Superior temporal gyrus (tissue), 1 donor: Measurements from ENCODE around the gene MRPS10.
"Not testable (repeated sequence)": the region's sequence is repeated elsewhere in the genome, so short reads cannot be mapped to it uniquely, and the experiment has no call there.

Experiments used
- DNase-seq: peaks from one replicate; pipeline ENCODE4 v3.0.0-alpha.2; 2016; ENCODE audit errors: extremely low spot score

MRPS10 gene

DNA sequence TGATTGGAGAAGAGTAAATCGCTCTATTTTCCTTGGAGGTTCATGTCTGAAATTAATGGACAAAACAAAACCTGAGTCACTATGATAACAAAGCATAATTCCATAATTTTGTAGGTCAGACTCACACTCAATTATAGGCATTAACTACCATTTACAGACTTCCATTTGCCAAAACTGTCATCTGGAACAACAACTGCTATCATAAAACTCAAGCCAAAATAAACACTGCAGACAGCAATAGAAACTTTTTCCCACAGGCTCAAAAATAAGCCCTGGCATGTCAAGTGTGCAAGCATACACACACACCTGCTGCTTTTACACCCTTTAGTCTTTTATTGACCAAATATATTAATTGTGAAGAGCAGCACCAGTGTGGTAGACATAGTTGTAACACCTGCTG, 7.1 kb downstream of the MRPS10 start:
- no peak for DNase-seq

DNA sequence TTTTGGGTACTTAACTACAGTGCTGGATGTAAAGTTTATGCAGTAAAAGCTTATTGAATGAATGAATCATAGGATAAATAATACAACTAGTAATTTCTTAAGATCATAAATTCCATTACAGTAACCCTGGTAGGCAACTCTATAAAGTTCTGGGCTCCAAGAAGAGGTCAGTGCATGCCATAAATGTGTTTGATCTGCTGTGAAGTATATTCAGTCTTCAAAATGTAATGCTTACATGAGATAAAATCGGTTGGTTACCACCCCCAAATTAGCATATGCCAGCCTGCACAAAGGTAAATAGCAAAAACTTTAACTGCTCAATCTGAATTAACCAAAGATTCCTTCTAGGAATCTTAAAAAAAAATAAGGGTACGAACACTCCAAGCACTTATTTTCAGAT, 10.1 kb downstream of the MRPS10 start:
- not testable (repeated sequence) for DNase-seq

DNA sequence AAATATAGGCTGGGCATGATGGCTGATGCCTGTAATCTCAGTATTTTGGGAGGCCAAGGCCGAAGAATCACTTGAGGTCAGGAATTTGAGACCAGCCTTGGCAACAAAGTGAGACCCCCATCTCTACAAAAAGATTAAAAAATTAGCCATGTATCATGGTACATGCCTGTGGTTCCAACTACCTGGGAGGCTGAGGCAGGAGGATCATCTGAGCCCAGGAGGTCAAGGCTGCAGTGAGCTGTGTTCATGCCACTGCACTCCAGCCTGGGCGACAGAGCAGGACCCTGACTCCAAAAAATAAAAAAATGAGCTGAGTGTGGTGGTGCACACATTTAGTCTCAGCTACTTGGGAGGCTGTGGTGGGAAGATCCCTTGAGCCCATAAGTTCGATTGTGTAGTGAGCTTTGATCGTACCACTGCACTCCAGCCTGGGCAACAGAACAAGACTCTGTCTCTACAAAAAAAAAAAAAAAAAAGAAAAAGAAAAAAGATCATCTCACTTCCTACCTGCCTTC, 12.8 kb downstream of the MRPS10 start:
- no peak for DNase-seq

DNA sequence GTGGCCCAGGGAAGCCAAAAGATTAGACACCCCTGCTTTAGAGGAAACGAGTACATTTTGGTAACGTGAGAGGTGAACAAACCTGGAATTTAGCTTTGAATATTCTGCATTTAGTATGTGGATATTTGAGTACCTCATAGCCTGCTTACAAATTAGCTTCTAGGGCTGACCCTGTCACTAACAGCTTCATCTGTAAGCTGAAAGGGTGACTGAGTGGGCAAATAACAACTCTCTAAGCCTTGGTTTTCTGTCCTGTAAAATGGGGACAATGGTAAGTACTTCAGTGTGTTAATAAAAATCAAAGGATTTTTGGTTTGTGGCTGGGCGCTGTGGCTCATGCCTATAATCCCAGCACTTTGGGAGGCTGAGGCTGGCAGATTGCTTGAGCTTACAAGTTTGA, 14.5 kb downstream of the MRPS10 start:
- no peak for DNase-seq

DNA sequence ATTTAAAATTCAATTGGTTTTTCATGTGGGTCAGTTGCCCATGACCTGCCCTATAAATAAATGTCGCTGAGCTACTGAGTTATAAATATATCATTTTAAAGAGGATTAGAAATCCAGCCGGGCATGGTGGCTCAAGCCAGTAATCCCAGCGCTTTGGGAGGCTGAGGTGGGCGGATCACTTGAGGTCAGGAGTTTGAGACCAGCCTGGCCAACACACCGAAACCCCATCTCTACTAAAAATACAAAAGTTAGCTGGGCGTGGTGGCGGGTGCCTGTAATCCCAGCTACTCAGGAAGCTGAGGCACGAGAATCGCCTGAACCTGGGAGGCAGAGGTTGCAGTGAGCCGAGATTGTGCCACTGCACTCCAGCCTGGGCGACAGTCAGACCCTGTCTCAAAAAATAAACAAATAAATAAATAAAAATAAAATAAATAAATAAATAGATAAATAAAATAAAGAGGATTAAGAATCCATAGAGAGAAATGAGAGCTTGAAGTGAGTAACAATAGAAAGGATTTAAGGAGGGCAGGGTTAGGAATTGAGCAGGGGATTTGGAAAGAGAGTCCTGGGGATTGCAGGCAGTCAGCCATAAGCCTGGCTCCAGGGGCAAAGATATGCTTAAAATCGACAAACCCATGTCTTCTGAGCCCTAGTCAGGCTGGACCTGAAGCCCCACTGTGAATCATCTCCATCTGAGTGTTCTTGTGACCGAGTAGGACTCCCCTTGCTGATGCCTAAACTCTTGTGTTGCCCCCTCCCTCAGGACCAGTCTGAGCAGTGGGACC, 15.3 kb downstream of the MRPS10 start:
- not testable (repeated sequence) for DNase-seq

DNA sequence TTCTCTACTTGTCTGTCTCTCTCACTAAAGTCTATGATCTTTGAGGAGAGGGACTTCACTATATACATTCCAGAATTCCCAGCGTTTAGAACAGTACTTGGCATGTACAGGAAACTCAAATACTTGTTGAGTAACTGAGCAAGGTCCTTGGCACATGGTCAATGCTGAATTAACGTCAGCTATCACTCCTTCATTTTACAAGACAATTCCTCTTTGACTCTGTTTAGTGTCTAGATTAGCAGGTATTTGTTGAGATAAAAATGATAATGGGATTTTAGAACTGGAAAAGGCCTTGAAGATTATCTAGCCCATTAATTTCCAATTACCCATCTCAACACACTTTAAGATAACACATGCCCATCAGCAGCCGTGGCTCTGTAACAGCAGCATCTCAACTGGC, 16.3 kb downstream of the MRPS10 start:
- DNase-seq = no peak

DNA sequence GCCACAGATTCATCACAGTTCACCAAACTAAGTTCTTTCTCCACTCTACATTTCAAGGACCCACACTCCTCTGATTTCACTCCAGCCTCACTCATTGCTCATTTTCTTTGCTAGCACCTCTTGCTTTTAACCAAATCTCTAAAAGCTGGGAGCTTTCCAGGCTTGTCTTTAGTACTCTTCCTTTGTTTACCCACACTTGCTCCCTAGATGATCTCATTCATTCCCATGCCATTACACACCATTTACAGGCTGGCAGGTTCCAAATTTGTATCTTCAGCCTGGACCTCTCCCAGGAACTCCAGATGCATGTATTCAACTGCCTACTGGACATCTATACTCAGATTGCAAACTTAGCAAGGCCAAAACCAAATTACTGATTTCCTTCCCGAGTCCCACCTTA, 17.6 kb downstream of the MRPS10 start:
- peak; percentile 65 for DNase-seq

DNA sequence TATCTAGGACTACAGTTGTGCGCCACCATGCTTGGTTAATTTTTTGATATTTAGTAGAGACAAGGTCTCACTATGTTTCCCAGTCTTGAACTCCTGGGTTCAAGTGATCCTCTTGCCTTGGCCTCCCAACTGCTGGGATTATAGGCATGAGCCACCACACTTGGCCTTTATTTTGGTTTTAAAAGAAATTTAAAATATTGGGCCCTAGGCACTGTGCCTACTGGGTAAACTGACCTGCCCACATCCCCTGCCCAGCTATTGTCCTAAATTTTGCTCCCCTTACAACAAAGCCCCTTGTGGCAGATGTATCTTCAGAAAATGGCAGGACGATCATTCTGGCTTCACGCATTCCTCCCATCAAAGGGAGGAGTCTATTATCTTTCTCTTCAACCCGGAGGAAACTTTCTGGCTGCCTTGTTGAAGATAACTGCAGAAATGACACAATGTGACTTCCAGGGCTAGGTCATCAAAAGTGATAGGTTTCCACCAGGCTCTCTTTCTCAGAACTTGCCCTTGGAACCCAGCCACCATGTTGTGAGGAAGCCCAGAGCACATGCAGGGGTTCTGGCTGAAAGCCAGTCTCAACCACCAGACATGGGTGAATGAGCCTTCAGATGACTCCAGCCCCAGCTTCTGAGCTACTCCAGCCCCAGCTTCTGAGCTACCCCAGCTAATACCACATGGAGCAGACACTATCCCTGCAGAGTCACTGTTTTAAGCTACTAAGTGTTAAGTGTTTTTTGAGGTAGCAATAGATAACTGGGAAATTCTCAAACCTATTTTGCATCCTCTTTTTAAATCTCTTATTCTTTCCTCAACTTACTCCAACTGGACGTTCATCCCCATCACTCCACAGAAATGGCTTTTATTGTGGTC, 18.3 kb downstream of the MRPS10 start:
- DNase-seq = no peak

DNA sequence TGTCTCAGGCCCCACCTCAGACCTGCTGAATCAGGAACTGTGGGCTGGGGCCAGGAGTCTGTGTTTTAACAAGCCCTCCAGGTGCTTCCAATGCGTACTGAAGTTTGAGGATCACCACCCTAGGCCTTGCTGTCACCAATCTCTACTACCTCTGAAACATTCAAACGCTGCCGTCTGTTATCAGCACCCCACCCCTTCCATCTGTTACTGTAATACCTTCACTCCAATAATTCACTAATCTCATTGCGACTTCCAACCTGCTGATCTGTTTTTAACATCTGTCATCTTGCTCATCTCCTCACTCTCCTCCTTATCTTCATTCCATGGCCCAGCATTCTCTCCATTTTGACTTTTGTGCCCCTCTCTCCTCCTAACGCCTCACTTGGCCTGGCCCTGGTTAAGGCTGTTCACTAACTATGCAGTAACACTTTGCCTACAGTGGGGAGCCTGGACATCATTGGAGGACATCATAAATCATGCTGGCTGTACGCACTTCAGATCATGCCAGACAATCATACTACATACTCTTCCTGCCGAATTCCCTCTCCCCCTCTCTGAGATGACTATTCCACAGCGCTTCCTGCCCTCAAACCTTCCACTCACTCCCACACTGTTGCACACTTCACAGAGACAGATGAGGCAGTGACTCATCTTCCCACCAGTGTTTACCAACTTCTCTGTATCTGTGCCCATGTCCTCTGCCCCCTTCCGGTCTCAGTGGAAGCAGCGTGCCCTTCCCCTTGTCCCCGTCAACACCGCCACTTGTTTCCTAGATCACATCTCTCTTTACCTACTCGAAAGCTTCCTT, 19.9 kb downstream of the MRPS10 start:
- no peak for DNase-seq

DNA sequence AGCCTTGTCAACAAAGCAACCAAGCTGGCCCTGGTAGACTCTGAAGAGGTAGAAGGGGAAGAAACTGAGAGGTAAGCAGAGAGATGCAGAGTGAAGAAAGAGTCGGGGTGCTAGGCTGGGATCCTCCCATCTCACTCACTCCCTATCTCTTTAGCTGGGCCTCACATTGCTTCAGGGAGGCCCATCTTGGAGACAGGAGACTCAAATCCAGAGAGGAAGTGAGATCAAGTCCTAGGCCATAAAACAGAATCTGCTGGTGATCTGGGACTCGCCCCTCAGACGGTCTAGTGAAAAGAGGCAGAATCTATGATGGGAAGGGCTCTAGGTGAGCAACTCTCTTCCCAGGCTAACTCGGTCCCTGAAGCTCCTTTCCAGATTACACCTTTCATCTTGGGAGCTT, 22.2 kb downstream of the MRPS10 start:
- no peak for DNase-seq

DNA sequence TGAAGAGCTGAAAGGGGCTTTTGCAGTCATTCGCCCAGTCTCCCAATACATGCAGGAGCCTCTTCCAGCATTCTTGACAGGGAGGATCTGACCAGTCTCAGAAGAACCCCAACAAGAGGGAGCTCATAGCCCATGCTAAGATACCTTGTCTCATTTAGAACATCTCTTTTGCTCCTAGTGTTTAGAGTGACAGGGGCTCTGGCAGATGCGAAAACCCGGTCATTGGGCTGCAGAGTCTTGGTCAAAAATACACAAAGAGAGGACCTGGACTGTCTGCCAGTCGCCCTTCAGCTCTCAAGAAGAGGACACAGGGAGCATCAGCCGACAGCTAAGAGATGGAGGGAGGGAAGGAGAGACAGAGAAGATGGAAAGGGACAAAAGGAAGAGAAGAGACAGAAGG, 23.6 kb downstream of the MRPS10 start:
- DNase-seq = no peak

DNA sequence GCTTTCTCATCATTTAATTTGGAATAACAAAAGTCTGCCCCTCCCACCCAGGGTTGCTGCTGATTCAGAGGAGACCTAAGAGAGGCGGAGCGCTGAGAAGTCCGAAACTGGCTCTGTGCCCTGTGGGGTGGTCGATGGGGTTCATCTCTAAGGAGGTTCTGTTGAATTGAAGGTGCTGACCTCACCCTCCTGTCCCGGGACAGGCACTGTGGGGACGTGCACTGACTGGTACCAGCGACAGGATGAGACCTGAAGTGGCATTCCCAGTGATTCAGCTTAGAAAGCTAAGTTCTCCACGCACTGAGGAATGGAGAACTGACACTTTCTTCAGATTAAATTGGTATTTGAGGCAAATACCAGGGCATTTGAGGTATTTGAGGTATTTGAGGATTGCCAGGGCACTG, 24.2 kb downstream of the MRPS10 start:
- DNase-seq = no peak

DNA sequence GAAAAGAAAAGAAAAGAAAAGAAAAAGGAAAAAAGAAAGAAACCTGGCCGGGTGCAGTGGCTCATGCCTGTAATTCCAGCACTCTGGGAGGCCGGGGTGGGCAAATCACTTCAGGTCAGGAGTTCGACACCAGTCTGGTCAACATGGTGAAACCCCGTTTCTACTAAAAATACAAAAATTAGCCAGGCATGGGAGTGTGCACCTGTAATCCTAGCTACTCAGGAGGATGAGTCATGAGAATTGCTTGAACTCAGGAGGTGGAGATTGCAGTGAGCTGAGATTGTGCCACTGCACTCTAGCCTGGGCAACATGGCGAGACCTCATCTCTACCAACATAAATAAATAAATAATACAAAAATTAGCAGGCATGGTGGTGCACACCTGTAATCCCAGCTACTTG, 25.3 kb downstream of the MRPS10 start:
- DNase-seq = not testable (repeated sequence)

DNA sequence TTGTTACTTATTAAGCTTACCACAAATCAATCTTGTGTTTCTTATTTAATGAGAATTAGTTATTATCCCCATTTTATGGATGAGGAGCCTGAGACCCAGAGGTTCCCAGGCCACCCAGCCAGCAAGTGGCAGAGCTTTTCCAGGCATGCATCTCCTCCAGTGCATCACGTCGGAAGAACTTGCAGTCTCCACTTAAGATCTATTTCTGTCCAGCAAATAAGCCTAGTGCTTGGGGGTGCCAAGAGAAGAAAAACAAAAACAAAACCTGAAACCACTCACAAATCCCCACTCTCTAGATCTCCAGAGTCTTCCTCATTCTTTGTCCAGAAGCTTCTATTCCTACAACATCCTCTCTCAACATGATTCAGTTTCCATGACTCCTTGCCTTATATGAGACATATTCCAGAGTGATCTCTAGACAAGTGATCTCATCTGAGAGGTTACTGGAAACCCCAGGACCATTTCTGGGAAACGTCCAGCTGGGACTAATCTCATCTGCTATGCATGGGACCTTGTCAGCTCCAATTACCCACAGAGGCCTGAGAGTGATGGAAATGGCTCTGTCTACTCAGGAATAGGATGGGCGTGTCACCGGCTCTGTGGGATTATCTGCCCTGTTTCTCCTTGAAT, 27.0 kb downstream of the MRPS10 start:
- no peak for DNase-seq

DNA sequence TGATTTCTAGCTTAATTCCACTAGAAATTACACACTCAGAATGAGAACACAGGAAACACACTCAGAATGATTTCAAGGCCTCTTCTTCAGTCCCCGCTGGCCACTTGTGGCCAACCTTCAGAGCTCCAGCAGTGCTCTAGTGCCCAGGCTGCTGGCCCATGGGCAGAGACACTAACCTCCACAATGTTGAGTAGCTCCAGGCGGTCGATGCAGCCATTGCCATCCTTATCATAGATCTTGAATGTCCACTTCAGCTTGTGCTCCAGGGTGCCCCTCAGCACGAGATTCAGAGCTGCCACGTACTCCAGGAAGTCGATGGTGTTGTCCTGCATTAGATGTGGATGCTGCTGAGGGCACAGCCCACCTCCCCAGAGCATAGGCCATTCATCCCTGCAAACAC, 29.3 kb downstream of the MRPS10 start:
- DNase-seq = no peak

DNA sequence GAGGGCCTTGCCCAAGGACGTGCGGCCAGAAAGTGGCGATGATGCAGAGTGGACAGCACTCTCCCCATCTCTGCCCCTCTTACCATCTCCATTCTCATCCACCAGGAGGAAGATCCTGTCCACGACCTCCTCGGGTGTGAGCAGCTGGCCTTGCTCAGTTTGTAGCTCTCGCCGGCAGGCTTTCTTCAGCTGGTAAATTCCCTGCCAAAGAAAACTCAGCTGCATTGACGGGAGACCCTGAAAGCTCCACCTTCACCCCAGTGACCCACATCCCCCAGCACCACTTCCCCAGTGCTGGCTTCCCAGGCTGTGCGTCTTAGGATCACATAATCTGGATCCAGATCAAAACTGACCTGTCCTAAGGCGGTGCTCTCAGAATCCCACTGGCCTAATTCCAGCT, 32.1 kb downstream of the MRPS10 start:
- DNase-seq = no peak

DNA sequence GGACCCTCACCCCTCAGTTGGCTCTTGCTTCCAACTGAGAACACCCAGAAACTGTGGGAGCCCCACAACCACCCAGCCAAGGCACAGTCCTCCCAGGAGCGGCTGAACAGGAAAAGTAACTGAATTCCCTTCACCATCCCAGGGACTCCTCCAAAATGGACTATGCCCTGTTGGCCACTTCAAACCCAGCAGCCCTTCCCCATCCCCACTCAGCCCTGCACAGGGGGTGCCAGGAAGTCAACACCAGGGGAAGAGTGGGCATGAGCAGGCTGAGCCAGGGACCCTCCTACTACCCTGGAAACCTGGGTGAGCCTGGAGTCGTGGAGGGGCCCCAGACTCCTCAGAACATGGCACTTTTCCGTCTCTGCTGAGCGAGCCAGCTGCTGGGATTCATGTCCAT, 33.2 kb downstream of the MRPS10 start:
- DNase-seq = no peak

DNA sequence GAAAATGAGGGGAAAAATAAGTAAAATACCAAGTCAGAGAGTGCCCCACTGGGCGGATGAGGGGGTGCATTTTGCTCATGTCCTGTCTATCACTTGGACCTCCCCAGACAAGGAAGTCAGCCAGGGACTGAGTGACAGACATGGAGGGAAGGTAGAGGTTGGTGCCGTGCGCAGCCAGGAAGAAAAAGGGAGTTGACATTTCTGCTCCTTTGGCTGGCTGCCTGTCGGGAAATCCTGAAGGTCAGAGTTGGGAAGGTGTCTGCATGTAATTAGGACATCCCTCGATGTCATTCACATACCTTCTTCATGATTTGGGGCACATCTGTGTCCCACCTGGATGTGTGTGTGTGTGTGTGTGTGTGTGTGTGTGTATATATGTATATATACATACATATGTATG, 35.6 kb downstream of the MRPS10 start:
- DNase-seq = no peak

DNA sequence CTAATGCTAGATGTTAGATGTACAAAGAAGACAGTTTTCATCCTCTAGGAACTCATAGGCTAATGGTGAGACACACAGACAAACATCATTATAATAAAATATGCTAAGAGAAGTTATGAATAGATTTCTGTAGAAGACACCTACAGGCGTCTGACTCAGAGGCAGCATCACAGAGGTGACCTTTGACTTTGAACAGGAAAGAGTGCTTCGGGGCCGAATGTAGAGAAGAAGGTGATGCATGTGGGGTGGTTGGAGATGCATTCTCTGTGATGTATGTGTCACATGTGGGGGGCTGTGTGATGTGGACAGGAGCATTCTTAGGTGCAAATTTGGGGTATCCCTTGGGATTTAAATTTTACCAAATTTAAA, 37.7 kb downstream of the MRPS10 start:
- DNase-seq = no peak

DNA sequence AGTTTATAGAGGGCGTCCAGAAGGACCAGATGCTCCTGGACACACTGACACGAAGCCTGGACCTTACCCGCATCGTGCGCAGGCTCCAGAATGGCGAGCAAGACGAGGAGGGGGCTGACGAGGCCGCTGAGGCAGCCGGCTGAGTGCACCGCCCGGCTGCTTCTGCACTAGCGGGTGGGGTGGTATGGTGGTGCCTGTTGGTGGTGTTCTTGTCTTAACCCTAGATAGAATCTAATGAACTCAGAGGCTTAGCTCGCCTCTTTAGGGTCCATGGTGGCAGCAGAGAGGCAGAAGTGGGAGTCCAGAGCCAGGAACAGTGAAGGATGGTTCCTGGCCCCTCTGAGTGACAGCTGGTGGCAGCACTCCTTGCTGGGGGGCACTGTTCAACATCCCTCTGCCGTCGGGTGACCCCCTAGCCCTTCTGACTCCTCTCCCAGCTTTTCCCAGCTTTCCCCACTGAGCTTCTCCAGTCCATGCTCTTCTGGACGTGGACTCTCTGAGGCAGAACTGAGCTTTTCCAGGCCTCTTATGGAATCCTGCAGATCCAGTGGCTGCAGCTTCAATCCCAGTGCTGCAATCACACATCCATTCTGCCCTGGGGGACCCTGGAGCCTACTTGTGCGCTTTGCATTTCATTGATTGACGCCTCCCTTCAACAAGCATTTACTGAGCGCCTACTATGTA, 38.3 kb downstream of the MRPS10 start:
- no peak for DNase-seq
